ENCODE results near the gene HCFC1.

The HCFC1 gene

DNA sequence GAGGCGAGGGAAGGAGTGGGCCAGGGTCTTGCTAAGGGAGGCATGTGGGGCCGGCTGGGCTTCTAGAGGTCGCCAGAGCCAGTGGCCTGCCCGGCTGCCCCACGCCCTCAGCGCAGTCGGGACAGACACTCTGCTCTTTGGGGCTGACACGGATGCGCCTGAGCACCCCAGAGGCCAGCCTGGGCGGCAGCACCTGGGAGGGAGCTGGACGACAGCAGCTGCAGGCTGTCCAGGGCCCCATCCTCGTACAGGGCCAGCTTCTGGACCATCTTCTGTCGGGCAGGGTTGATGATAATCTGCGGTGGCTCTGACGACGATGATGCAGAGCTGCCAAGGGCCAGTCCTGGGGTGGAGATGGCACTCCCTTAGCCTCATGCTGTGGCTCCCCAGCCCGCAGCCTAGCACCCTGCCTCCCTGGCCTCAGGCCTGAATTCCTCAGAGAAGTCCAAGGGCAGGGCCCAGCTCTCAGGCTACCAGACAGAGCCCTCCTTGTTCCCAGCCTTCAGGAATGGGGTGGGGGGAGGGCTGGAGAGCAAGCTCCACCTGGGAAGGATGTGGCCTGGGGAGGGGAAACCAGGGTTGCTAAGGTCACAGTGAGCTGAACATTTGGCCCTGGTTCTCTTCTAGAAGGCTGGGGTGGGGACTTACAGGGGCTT is 40.8 kb upstream of the HCFC1 start:
- H3K4me3 ChIP-seq (ENCODE audit: low read length in 2 of 2), result no peak overlapping the region
- H3K9ac ChIP-seq (ENCODE audit: low read depth, low read length, poor library complexity), result peak overlapping the region; percentile 21
- H2BK5ac ChIP-seq (ENCODE audit: low read length), result no peak overlapping the region
- no peak overlapping the region for H3K23ac ChIP-seq (ENCODE audit: low read depth, low read length, poor library complexity)
- no peaks in the 10 kb centered on the region for H3K9me3 ChIP-seq (replicated peaks in 1 of 2; ENCODE audit: control insufficient read depth in 2 of 2, insufficient read depth in 1 of 2, low read depth in 1 of 2, low read length in 2 of 2)
- no peak for DNase-seq (ENCODE audit: low spot score)
- H3K14ac ChIP-seq (ENCODE audit: low read length), result no peak overlapping the region
- H3K18ac ChIP-seq (ENCODE audit: low read length), result no peak overlapping the region
- no peaks in the 10 kb centered on the region for H3K4me1 ChIP-seq (ENCODE audit: control insufficient read depth in 2 of 2, insufficient read depth in 1 of 2, low read depth in 1 of 2, low read length in 2 of 2)
- peaks cover 0 to 26% (median 0%) of the 10 kb centered on the region in 3 experiments for H3K27me3 ChIP-seq (ENCODE audit: control insufficient read depth in 3 of 3, insufficient read depth in 3 of 3, low read depth in 1 of 3, low read length in 3 of 3)
- H2AFZ ChIP-seq (ENCODE audit: low read length), result no peak overlapping the region
- no peak overlapping the region for H2BK15ac ChIP-seq (ENCODE audit: low read length)
- no peak overlapping the region for H2BK12ac ChIP-seq (ENCODE audit: low read length)
- WGBS, 2 donors (ENCODE audit: extremely low coverage in 2 of 2, insufficient read length in 2 of 2, insufficient replicate concordance in 1 of 2), result no CpG with 5 or more reads among the region's 17 CpGs
- H4K8ac ChIP-seq (ENCODE audit: low read depth, low read length), result no peak overlapping the region
- H3K36me3 ChIP-seq (replicated peaks in 1 of 2; ENCODE audit: control insufficient read depth in 2 of 2, insufficient read depth in 2 of 2, low read length in 2 of 2), result peaks cover 4 to 51% of the 10 kb centered on the region in 2 donors
- H3K79me1 ChIP-seq (ENCODE audit: low read depth, low read length), result peaks cover 2% of the 10 kb centered on the region
- H3K4ac ChIP-seq (ENCODE audit: low read length), result no peak overlapping the region
- no peak overlapping the region for H3K4me2 ChIP-seq (ENCODE audit: insufficient read depth, low read length, poor library complexity, severe bottlenecking)
- H3K27ac ChIP-seq (replicated peaks; ENCODE audit: low read length), result no peak overlapping the region
- no peak overlapping the region for H2AK5ac ChIP-seq (ENCODE audit: low read depth, low read length)
- no peak overlapping the region for H4K91ac ChIP-seq (ENCODE audit: low read depth, low read length, poor library complexity)
- no peak overlapping the region for H2BK120ac ChIP-seq (ENCODE audit: low read depth, low read length)

DNA sequence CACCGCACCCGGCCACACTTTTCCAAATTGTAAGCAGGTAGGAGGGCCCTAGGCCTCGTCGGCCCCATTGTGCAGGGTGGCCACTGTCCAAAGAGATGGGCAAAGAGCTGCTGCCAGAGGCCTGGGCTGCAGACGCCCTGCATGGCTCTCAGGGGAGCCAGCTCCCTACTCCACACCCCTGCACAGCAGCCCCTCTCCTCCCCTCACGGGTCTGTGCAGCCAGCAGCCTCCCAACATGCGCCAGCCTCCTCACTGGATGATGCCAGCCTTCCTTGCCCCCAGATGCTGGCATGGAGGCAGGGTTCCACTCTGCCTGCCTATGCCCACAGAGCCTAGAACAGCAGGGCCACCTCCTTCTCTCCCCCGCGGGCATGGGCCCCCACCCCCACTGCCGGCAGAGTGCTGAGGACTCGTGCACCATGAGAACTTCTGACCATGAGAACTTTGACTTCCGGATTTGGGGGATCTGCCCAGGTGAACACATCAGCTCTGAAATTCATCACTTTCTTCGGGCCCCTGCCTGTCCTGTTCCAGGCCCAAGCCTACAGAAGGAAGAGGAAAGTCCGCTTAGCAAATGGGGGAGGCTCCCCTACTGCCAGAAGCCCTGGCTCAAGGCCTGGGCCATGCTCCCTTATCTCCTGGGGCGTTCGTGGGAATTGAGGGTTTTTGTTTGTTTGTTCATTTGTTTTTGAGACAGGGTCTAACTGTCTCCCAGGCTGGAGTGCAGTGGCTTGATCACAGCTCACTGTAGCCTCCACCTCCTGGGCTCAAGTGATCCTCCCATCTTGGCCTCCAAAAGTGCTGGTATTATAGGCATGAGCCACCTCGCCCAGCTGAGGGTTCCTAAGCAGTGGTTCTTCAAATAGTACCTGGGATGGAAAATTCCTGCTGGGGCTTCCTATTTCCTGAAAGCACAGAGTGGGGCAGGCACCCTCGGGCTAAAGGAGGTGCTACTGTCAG is 40.0 kb upstream of the HCFC1 start:
- H3K27ac ChIP-seq (replicated peaks; ENCODE audit: low read length), result no peak overlapping the region
- H3K4me1 ChIP-seq (ENCODE audit: control insufficient read depth in 2 of 2, insufficient read depth in 1 of 2, low read depth in 1 of 2, low read length in 2 of 2), result no peaks in the 10 kb centered on the region
- H3K9ac ChIP-seq (ENCODE audit: low read depth, low read length, poor library complexity), result no peak overlapping the region
- H3K9me3 ChIP-seq (replicated peaks in 1 of 2; ENCODE audit: control insufficient read depth in 2 of 2, insufficient read depth in 1 of 2, low read depth in 1 of 2, low read length in 2 of 2), result no peaks in the 10 kb centered on the region
- H4K91ac ChIP-seq (ENCODE audit: low read depth, low read length, poor library complexity), result no peak overlapping the region
- peaks cover 0 to 29% (median 0%) of the 10 kb centered on the region in 3 experiments for H3K27me3 ChIP-seq (ENCODE audit: control insufficient read depth in 3 of 3, insufficient read depth in 3 of 3, low read depth in 1 of 3, low read length in 3 of 3)
- no peak overlapping the region for H2AK5ac ChIP-seq (ENCODE audit: low read depth, low read length)
- H2BK120ac ChIP-seq (ENCODE audit: low read depth, low read length), result no peak overlapping the region
- no peak overlapping the region for H3K23ac ChIP-seq (ENCODE audit: low read depth, low read length, poor library complexity)
- H3K14ac ChIP-seq (ENCODE audit: low read length), result no peak overlapping the region
- no peak overlapping the region for H3K4ac ChIP-seq (ENCODE audit: low read length)
- no peak overlapping the region for H2BK15ac ChIP-seq (ENCODE audit: low read length)
- H3K4me2 ChIP-seq (ENCODE audit: insufficient read depth, low read length, poor library complexity, severe bottlenecking), result no peak overlapping the region
- H2AFZ ChIP-seq (ENCODE audit: low read length), result no peak overlapping the region
- WGBS, 2 donors (ENCODE audit: extremely low coverage in 2 of 2, insufficient read length in 2 of 2, insufficient replicate concordance in 1 of 2), result no CpG with 5 or more reads among the region's 18 CpGs
- no peak overlapping the region for H4K8ac ChIP-seq (ENCODE audit: low read depth, low read length)
- peaks cover 4 to 44% of the 10 kb centered on the region in 2 donors for H3K36me3 ChIP-seq (replicated peaks in 1 of 2; ENCODE audit: control insufficient read depth in 2 of 2, insufficient read depth in 2 of 2, low read length in 2 of 2)
- H3K79me1 ChIP-seq (ENCODE audit: low read depth, low read length), result peaks cover 2% of the 10 kb centered on the region
- no peak overlapping the region for H2BK12ac ChIP-seq (ENCODE audit: low read length)
- H2BK5ac ChIP-seq (ENCODE audit: low read length), result no peak overlapping the region
- no peak overlapping the region for H3K18ac ChIP-seq (ENCODE audit: low read length)
- DNase-seq (ENCODE audit: low spot score), result no peak
- no peak overlapping the region for H3K4me3 ChIP-seq (ENCODE audit: low read length in 2 of 2)

DNA sequence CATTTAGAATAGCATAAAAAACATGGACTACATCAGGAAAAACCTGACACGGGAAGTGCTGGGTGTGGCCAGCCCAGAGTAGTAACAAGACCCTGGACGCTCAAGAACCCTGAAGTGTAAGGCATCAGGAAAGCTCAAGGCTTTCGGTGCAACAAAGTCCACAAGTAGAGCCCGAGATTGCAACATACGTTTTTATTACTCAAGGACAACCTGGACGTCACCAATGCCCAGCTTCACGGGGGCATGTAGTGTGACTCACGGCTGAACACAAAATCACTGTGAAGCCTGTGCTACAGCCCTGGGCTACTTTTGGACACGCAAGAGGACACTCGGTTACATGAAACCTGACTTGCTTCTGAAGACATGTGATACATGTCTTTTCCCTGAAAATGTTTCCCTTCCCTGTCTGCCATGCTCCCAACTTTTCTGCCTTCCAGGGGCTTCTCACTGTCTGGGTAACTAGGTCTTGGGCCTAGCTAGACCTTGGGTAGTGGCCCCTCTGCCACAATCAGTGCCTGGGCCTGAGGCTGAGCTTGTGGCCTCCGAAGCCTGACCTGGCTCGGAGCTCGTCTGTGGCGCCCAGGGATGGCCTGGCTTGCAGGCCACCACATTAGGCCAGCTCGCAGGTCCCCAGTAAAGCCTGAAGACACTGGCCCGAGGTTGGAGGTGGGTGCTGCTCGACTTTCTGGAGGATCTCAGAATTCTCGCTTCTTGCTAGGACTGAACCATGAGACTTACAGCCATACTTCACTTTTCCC is 38.9 kb upstream of the HCFC1 start:
- no peak for DNase-seq (ENCODE audit: low spot score)
- no peak overlapping the region for H3K23ac ChIP-seq (ENCODE audit: low read depth, low read length, poor library complexity)
- H3K79me1 ChIP-seq (ENCODE audit: low read depth, low read length), result no peaks in the 10 kb centered on the region
- H3K9me3 ChIP-seq (replicated peaks in 1 of 2; ENCODE audit: control insufficient read depth in 2 of 2, insufficient read depth in 1 of 2, low read depth in 1 of 2, low read length in 2 of 2), result no peaks in the 10 kb centered on the region
- H4K91ac ChIP-seq (ENCODE audit: low read depth, low read length, poor library complexity), result no peak overlapping the region
- no peak overlapping the region for H2BK15ac ChIP-seq (ENCODE audit: low read length)
- H2AFZ ChIP-seq (ENCODE audit: low read length), result no peak overlapping the region
- no peak overlapping the region for H4K8ac ChIP-seq (ENCODE audit: low read depth, low read length)
- no peak overlapping the region for H3K18ac ChIP-seq (ENCODE audit: low read length)
- no peak overlapping the region for H3K4me3 ChIP-seq (ENCODE audit: low read length in 2 of 2)
- H3K14ac ChIP-seq (ENCODE audit: low read length), result no peak overlapping the region
- no peak overlapping the region for H2AK5ac ChIP-seq (ENCODE audit: low read depth, low read length)
- no peak overlapping the region for H3K27ac ChIP-seq (replicated peaks; ENCODE audit: low read length)
- H2BK12ac ChIP-seq (ENCODE audit: low read length), result no peak overlapping the region
- no peaks in the 10 kb centered on the region for H3K4me1 ChIP-seq (ENCODE audit: control insufficient read depth in 2 of 2, insufficient read depth in 1 of 2, low read depth in 1 of 2, low read length in 2 of 2)
- H3K9ac ChIP-seq (ENCODE audit: low read depth, low read length, poor library complexity), result no peak overlapping the region
- H3K4me2 ChIP-seq (ENCODE audit: insufficient read depth, low read length, poor library complexity, severe bottlenecking), result no peak overlapping the region
- H2BK5ac ChIP-seq (ENCODE audit: low read length), result no peak overlapping the region
- peaks cover 0 to 31% (median 0%) of the 10 kb centered on the region in 3 experiments for H3K27me3 ChIP-seq (ENCODE audit: control insufficient read depth in 3 of 3, insufficient read depth in 3 of 3, low read depth in 1 of 3, low read length in 3 of 3)
- H2BK120ac ChIP-seq (ENCODE audit: low read depth, low read length), result no peak overlapping the region
- H3K4ac ChIP-seq (ENCODE audit: low read length), result no peak overlapping the region
- WGBS, 2 donors (ENCODE audit: extremely low coverage in 2 of 2, insufficient read length in 2 of 2, insufficient replicate concordance in 1 of 2), result no CpG with 5 or more reads among the region's 18 CpGs
- peaks cover 4 to 32% of the 10 kb centered on the region in 2 donors for H3K36me3 ChIP-seq (replicated peaks in 1 of 2; ENCODE audit: control insufficient read depth in 2 of 2, insufficient read depth in 2 of 2, low read length in 2 of 2)
